ENCODE measurements around the gene JAZF1.

JAZF1 gene

DNA sequence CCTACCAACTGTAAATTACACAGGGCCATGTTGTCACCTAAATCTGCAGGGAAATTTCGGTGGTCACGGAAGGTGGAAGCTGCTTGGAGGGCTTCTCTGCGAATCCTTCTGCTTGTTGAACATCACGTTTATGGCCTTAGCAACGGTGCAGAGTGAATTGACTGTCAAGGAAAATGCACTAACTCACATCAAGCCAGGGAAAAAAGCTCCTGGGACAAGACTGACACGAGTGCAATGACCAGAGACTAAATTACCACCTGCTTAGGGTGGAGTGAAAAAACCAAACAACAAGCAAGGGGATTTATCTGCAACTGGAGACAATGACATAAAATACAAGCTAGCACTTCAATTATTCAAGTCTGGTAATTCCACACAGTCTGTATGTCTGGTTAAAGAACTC lies 211.2 kb downstream of the JAZF1 start:
- no peak overlapping the region for H3K14ac ChIP-seq (ENCODE audit: low read length in 2 of 2)
- no peaks in the 10 kb centered on the region for H3K36me3 ChIP-seq (ENCODE audit: control insufficient read depth in 1 of 2, insufficient read depth in 2 of 2, low read depth in 1 of 2, low read length in 2 of 2)
- no peak overlapping the region for H4K91ac ChIP-seq (ENCODE audit: low read length)
- no peak overlapping the region for H2BK5ac ChIP-seq (ENCODE audit: low read depth, low read length, poor library complexity, severe bottlenecking)
- H4K8ac ChIP-seq (ENCODE audit: low read length), result no peak overlapping the region
- no peak overlapping the region for H2AK5ac ChIP-seq (ENCODE audit: low read length, severe bottlenecking)
- no peaks in the 10 kb centered on the region for H3K4me1 ChIP-seq (ENCODE audit: control insufficient read depth, insufficient read depth, low read depth, low read length)
- no peaks in the 10 kb centered on the region for H3K27me3 ChIP-seq (ENCODE audit: control insufficient read depth in 1 of 2, insufficient read depth in 1 of 2, low read length in 2 of 2)
- H2BK12ac ChIP-seq (ENCODE audit: low read length in 2 of 2), result no peak overlapping the region
- 86% methylated on average over 6 of the region's 6 CpGs for WGBS
- H3K4me2 ChIP-seq (ENCODE audit: low read length, poor library complexity, severe bottlenecking), result no peak overlapping the region
- DNase-seq, result no peak
- no peak overlapping the region for H3K27ac ChIP-seq (ENCODE audit: low read length, poor library complexity, severe bottlenecking)
- no peak overlapping the region for H3K9ac ChIP-seq (ENCODE audit: low read length)
- no peak overlapping the region for H3K4ac ChIP-seq (ENCODE audit: low read depth in 1 of 2, low read length in 2 of 2)
- no peak overlapping the region for H3K4me3 ChIP-seq (ENCODE audit: insufficient read depth in 1 of 2, low read depth in 1 of 2, low read length in 2 of 2)
- H3K79me1 ChIP-seq (replicated peaks; ENCODE audit: low read length, poor library complexity, severe bottlenecking), result peaks cover 25% of the 10 kb centered on the region
- no peaks in the 10 kb centered on the region for H3K9me3 ChIP-seq (ENCODE audit: control insufficient read depth, low read length)
- H2AFZ ChIP-seq (ENCODE audit: low read depth, low read length), result no peak overlapping the region
- H3K23ac ChIP-seq (ENCODE audit: low read length in 2 of 2), result no peak overlapping the region
- no peak overlapping the region for H2BK120ac ChIP-seq (ENCODE audit: low read depth, low read length)
- no peak overlapping the region for H3K18ac ChIP-seq (ENCODE audit: low read depth in 1 of 2, low read length in 2 of 2)
- no peak overlapping the region for H2BK15ac ChIP-seq (ENCODE audit: low read depth, poor library complexity, severe bottlenecking)

DNA sequence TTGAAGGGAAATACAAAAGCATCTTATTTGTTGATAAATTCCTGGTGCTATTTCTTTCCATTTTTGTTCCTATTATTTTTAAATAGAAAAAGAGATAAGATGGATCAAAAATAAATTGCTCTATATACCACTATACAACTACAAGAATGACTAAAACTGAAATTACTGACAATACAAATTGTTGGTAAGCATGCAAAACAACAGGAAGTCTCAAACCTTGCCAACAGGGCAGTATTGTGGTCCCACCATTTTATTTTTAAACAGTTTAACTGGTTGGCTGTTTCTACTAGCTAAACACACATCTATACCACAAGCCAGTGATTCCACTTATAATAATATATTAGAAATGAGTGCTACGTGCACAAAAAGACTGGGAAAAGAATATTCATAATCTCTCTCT lies 213.0 kb downstream of the JAZF1 start:
- H3K14ac ChIP-seq (ENCODE audit: low read length in 2 of 2), result no peak overlapping the region
- H3K18ac ChIP-seq (ENCODE audit: low read depth in 1 of 2, low read length in 2 of 2), result no peak overlapping the region
- no peaks in the 10 kb centered on the region for H3K36me3 ChIP-seq (ENCODE audit: control insufficient read depth in 1 of 2, insufficient read depth in 2 of 2, low read depth in 1 of 2, low read length in 2 of 2)
- WGBS, result no CpG with 5 or more reads among the region's 1 CpG
- DNase-seq, result no peak
- H2BK5ac ChIP-seq (ENCODE audit: low read depth, low read length, poor library complexity, severe bottlenecking), result no peak overlapping the region
- H2BK120ac ChIP-seq (ENCODE audit: low read depth, low read length), result no peak overlapping the region
- no peak overlapping the region for H2BK12ac ChIP-seq (ENCODE audit: low read length in 2 of 2)
- no peak overlapping the region for H2AK5ac ChIP-seq (ENCODE audit: low read length, severe bottlenecking)
- H3K4me3 ChIP-seq (ENCODE audit: insufficient read depth in 1 of 2, low read depth in 1 of 2, low read length in 2 of 2), result no peak overlapping the region
- no peaks in the 10 kb centered on the region for H3K9me3 ChIP-seq (ENCODE audit: control insufficient read depth, low read length)
- no peak overlapping the region for H3K27ac ChIP-seq (ENCODE audit: low read length, poor library complexity, severe bottlenecking)
- no peak overlapping the region for H4K8ac ChIP-seq (ENCODE audit: low read length)
- no peaks in the 10 kb centered on the region for H3K27me3 ChIP-seq (ENCODE audit: control insufficient read depth in 1 of 2, insufficient read depth in 1 of 2, low read length in 2 of 2)
- H2AFZ ChIP-seq (ENCODE audit: low read depth, low read length), result no peak overlapping the region
- H3K4ac ChIP-seq (ENCODE audit: low read depth in 1 of 2, low read length in 2 of 2), result no peak overlapping the region
- H3K23ac ChIP-seq (ENCODE audit: low read length in 2 of 2), result no peak overlapping the region
- peaks cover 21% of the 10 kb centered on the region for H3K79me1 ChIP-seq (replicated peaks; ENCODE audit: low read length, poor library complexity, severe bottlenecking)
- no peak overlapping the region for H3K4me2 ChIP-seq (ENCODE audit: low read length, poor library complexity, severe bottlenecking)
- no peak overlapping the region for H3K9ac ChIP-seq (ENCODE audit: low read length)
- no peaks in the 10 kb centered on the region for H3K4me1 ChIP-seq (ENCODE audit: control insufficient read depth, insufficient read depth, low read depth, low read length)
- H4K91ac ChIP-seq (ENCODE audit: low read length), result no peak overlapping the region
- no peak overlapping the region for H2BK15ac ChIP-seq (ENCODE audit: low read depth, poor library complexity, severe bottlenecking)

DNA sequence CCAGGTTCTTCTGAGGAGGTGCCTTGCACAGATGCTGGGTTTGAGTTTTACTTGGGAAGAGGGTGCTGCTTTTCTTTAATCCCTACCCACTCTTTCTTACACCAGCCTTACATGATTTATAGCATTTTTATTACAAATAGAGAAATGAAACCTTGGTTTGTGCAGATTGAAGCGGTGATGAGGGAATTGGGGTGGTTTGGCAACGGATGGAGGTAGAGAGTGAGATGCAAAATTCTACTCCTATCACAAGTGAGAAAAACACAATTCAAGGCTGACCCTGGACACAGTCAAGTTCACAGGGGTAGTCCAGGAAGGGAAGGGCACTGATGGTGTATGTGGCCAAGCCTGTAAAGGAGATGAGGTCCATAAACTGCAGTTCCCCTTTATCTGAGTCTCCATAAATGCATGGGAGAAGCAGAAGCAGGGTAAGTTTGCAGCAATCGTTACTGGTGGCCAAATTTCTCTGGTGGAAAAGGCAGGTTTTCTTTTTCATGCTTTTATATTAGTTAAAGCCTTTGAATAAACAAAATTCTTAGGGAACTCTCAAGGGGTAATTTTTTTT lies 214.3 kb downstream of the JAZF1 start:
- Histone ChIP-seq H2BK15ac (ENCODE audit: low read depth, poor library complexity, severe bottlenecking) (no peak overlapping the region), H4K8ac (ENCODE audit: low read length) (no peak overlapping the region), H3K23ac (ENCODE audit: low read length in 2 of 2) (no peak overlapping the region)

DNA sequence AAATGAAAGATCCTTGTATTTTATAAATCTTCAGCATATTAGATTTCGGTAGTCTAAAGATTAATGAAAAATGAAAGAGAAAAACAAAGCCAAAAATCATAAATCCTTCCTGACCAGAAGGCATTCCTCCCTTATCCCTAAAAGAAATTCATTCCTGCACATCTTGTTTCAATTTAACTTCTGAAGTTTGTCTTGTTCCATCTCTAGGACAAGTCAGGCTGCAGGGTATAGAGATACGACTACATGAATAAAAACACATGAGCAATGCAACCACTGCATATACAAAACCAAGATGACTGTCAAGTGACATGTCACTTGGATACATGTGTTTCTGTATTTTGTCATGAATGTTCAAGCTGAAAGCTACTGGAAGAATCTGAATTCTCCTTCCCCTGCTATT lies 214.9 kb downstream of the JAZF1 start:
- Histone ChIP-seq H3K4me2 (ENCODE audit: low read length, poor library complexity, severe bottlenecking) (no peak overlapping the region), H3K36me3 (ENCODE audit: control insufficient read depth in 1 of 2, insufficient read depth in 2 of 2, low read depth in 1 of 2, low read length in 2 of 2) (no peaks in the 10 kb centered on the region), H3K14ac (ENCODE audit: low read length in 2 of 2) (no peak overlapping the region), H3K27ac (ENCODE audit: low read length, poor library complexity, severe bottlenecking) (no peak overlapping the region), H2AK5ac (ENCODE audit: low read length, severe bottlenecking) (no peak overlapping the region), H3K18ac (ENCODE audit: low read depth in 1 of 2, low read length in 2 of 2) (no peak overlapping the region), H4K8ac (ENCODE audit: low read length) (no peak overlapping the region), H3K4ac (ENCODE audit: low read depth in 1 of 2, low read length in 2 of 2) (no peak overlapping the region), H3K9me3 (ENCODE audit: control insufficient read depth, low read length) (no peaks in the 10 kb centered on the region), H2BK5ac (ENCODE audit: low read depth, low read length, poor library complexity, severe bottlenecking) (no peak overlapping the region), H3K4me1 (ENCODE audit: control insufficient read depth, insufficient read depth, low read depth, low read length) (peaks cover 2% of the 10 kb centered on the region), H2AFZ (ENCODE audit: low read depth, low read length) (no peak overlapping the region), H2BK12ac (ENCODE audit: low read length in 2 of 2) (no peak overlapping the region), H3K79me1 (replicated peaks; ENCODE audit: low read length, poor library complexity, severe bottlenecking) (peaks cover 20% of the 10 kb centered on the region), H3K27me3 (ENCODE audit: control insufficient read depth in 1 of 2, insufficient read depth in 1 of 2, low read length in 2 of 2) (no peaks in the 10 kb centered on the region), H4K91ac (ENCODE audit: low read length) (no peak overlapping the region), H3K9ac (ENCODE audit: low read length) (no peak overlapping the region), H2BK120ac (ENCODE audit: low read depth, low read length) (no peak overlapping the region), H3K4me3 (ENCODE audit: insufficient read depth in 1 of 2, low read depth in 1 of 2, low read length in 2 of 2) (no peak overlapping the region), H3K23ac (ENCODE audit: low read length in 2 of 2) (no peak overlapping the region), H2BK15ac (ENCODE audit: low read depth, poor library complexity, severe bottlenecking) (no peak overlapping the region)
- DNase-seq, result no peak
- WGBS, result 100% methylated on average over 1 of the region's 2 CpGs

More for the DNA sequence above, 214.3 kb downstream of the JAZF1 start:
- H2BK12ac ChIP-seq (ENCODE audit: low read length in 2 of 2), result no peak overlapping the region
- no peak overlapping the region for H3K27ac ChIP-seq (ENCODE audit: low read length, poor library complexity, severe bottlenecking)
- no peak overlapping the region for H2AK5ac ChIP-seq (ENCODE audit: low read length, severe bottlenecking)
- no peaks in the 10 kb centered on the region for H3K36me3 ChIP-seq (ENCODE audit: control insufficient read depth in 1 of 2, insufficient read depth in 2 of 2, low read depth in 1 of 2, low read length in 2 of 2)
- no peak overlapping the region for H4K91ac ChIP-seq (ENCODE audit: low read length)
- H2BK5ac ChIP-seq (ENCODE audit: low read depth, low read length, poor library complexity, severe bottlenecking), result no peak overlapping the region
- peaks cover under 1% of the 10 kb centered on the region for H3K4me1 ChIP-seq (ENCODE audit: control insufficient read depth, insufficient read depth, low read depth, low read length)
- H3K4ac ChIP-seq (ENCODE audit: low read depth in 1 of 2, low read length in 2 of 2), result no peak overlapping the region
- H3K9ac ChIP-seq (ENCODE audit: low read length), result no peak overlapping the region
- H3K79me1 ChIP-seq (replicated peaks; ENCODE audit: low read length, poor library complexity, severe bottlenecking), result peaks cover 18% of the 10 kb centered on the region
- no peak overlapping the region for H3K4me2 ChIP-seq (ENCODE audit: low read length, poor library complexity, severe bottlenecking)
- H2AFZ ChIP-seq (ENCODE audit: low read depth, low read length), result no peak overlapping the region
- DNase-seq, result no peak
- H3K14ac ChIP-seq (ENCODE audit: low read length in 2 of 2), result no peak overlapping the region
- H3K18ac ChIP-seq (ENCODE audit: low read depth in 1 of 2, low read length in 2 of 2), result no peak overlapping the region
- H3K9me3 ChIP-seq (ENCODE audit: control insufficient read depth, low read length), result no peaks in the 10 kb centered on the region
- WGBS, result no CpG with 5 or more reads among the region's 3 CpGs
- no peaks in the 10 kb centered on the region for H3K27me3 ChIP-seq (ENCODE audit: control insufficient read depth in 1 of 2, insufficient read depth in 1 of 2, low read length in 2 of 2)
- no peak overlapping the region for H3K4me3 ChIP-seq (ENCODE audit: insufficient read depth in 1 of 2, low read depth in 1 of 2, low read length in 2 of 2)
- no peak overlapping the region for H2BK120ac ChIP-seq (ENCODE audit: low read depth, low read length)
